ENCODE data around the gene REC8. TPM values are rescaled to one million over a fixed set of nuclear protein-coding genes. Genes with fewer than 3 reads are reported as not detected.

REC8 gene
- total and polyA plus RNA-seq, 2 of the 13 experiments (the other 11 are each of a cell fraction or from before 2014, with no cell fraction given): 3.4 to 14.7 TPM

DNA sequence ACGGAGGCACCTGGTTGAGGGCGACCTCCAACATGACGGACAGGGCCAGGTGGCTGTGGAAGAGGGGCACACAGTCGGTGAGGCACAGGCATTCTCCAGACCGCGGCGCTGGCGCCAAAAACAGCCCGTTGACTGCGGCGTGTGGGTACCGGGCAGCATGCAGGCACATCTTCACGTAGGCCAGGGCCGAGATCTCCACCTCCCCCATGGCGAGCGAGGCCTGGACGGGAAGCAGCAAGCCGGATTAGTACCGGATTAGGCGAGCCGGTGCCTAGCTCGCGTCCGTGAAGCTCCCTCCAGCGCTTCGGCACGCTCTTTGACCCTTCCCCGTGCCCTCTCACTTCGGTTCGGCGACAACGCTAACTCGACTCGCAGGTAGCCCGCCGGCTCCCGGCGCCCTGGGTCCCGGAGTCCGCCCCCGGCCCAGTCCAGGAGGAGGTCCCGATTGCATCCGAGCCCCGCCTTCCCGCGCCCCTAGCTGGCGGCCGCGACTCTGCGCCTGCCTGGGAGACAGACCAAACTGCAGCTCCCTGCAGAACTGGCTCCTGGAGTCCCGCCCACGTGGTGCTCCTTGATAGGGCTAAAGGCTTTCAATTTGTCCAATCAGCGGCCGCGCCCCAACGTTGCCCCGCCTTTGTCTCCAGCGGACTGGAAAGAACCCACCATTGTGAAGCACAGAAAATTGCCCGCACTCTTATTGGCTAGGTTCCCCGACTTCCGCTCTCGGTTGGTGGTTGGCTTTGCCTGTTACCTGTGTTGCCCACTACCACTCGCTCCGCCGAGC, 30.6 kb upstream of the REC8 start, which contains the start of gene EMC9 (continued):
- TF ChIP-seq, protein P1, sequence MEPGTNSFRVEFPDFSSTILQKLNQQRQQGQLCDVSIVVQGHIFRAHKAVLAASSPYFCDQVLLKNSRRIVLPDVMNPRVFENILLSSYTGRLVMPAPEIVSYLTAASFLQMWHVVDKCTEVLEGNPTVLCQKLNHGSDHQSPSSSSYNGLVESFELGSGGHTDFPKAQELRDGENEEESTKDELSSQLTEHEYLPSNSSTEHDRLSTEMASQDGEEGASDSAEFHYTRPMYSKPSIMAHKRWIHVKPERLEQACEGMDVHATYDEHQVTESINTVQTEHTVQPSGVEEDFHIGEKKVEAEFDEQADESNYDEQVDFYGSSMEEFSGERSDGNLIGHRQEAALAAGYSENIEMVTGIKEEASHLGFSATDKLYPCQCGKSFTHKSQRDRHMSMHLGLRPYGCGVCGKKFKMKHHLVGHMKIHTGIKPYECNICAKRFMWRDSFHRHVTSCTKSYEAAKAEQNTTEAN (CRISPR knock-in tag; conservative IDR thresholded peaks at IDR 0.05): no peak
- no peak; the same call in 1 of the 2 replicates for TF ChIP-seq DR1 (CRISPR knock-in tag; IDR thresholded peaks at IDR 0.05)
- TF ChIP-seq NCOA2 (CRISPR knock-in tag; IDR thresholded peaks at IDR 0.05): peak; percentile 54
- peak; percentile 97; the same call in 1 of the 2 replicates for TF ChIP-seq ZNF761 (CRISPR knock-in tag; conservative IDR thresholded peaks at IDR 0.05)
- TF ChIP-seq PHF20 (CRISPR knock-in tag; IDR thresholded peaks at IDR 0.05): no peak
- TF ChIP-seq, protein P2, sequence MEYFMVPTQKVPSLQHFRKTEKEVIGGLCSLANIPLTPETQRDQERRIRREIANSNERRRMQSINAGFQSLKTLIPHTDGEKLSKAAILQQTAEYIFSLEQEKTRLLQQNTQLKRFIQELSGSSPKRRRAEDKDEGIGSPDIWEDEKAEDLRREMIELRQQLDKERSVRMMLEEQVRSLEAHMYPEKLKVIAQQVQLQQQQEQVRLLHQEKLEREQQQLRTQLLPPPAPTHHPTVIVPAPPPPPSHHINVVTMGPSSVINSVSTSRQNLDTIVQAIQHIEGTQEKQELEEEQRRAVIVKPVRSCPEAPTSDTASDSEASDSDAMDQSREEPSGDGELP (IDR thresholded peaks at IDR 0.05; ENCODE audit: borderline replicate concordance, low read depth): peak; percentile 68; the same call in 1 of the 2 replicates
- TF ChIP-seq ATF7 (IDR thresholded peaks at IDR 0.05): no peak
- peak; percentile 82 for TF ChIP-seq ATF7 (CRISPR knock-in tag; IDR thresholded peaks at IDR 0.05)
- TF ChIP-seq TEAD2 (CRISPR knock-in tag; IDR thresholded peaks at IDR 0.05): 0 out of 2 replicates have a peak, but pooled peaks have one; percentile 66
- TF ChIP-seq, protein P3, sequence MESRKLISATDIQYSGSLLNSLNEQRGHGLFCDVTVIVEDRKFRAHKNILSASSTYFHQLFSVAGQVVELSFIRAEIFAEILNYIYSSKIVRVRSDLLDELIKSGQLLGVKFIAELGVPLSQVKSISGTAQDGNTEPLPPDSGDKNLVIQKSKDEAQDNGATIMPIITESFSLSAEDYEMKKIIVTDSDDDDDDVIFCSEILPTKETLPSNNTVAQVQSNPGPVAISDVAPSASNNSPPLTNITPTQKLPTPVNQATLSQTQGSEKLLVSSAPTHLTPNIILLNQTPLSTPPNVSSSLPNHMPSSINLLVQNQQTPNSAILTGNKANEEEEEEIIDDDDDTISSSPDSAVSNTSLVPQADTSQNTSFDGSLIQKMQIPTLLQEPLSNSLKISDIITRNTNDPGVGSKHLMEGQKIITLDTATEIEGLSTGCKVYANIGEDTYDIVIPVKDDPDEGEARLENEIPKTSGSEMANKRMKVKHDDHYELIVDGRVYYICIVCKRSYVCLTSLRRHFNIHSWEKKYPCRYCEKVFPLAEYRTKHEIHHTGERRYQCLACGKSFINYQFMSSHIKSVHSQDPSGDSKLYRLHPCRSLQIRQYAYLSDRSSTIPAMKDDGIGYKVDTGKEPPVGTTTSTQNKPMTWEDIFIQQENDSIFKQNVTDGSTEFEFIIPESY (CRISPR knock-in tag; IDR thresholded peaks at IDR 0.05): peak; percentile 8; the same call in 1 of the 2 replicates
- TF ChIP-seq XRCC5 (optimal IDR thresholded peaks at IDR 0.05; ENCODE audit: low read length): peak; percentile 98
- TF ChIP-seq ZNF780A (CRISPR knock-in tag; IDR thresholded peaks at IDR 0.05): no peak
- TF ChIP-seq, protein P4, sequence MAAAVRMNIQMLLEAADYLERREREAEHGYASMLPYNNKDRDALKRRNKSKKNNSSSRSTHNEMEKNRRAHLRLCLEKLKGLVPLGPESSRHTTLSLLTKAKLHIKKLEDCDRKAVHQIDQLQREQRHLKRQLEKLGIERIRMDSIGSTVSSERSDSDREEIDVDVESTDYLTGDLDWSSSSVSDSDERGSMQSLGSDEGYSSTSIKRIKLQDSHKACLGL (CRISPR knock-in tag; IDR thresholded peaks at IDR 0.05): peak; percentile 95
- peak; percentile 79 for TF ChIP-seq ETV5 (CRISPR knock-in tag; IDR thresholded peaks at IDR 0.05; ENCODE audit: borderline replicate concordance)
- peak; percentile 80; the same call in 1 of the 2 replicates for TF ChIP-seq SIX4 (CRISPR knock-in tag; IDR thresholded peaks at IDR 0.05)

All from HepG2 (cell line).